SK-N-SH (cell line): ENCODE results near the gene PUDP. TPM values are rescaled to one million over a fixed set of nuclear protein-coding genes. Genes with fewer than 3 reads are reported as not detected.

Experiments
- CTCF ChIA-PET: fragments of 300-600, 350-600 bp; formaldehyde crosslinking; extraction: SDS; loops from one replicate; lab custom pipeline; 2021; lab: Yijun Ruan, JAX
- POLR2A ChIA-PET: fragments of 350-600 bp; sonication (Branson Sonifier 250); formaldehyde crosslinking; extraction: SDS; loops from one replicate; lab custom pipeline; 2020; ENCODE audit warnings: antibody characterized with exemption, inconsistent platforms; lab: Yijun Ruan, JAX
- DNase-seq: peaks from one replicate; pipeline ENCODE4 v3.0.0; 2012
- H2AFZ ChIP-seq: fragments of 200-600 bp; sonication (generic); 2 replicates; pipeline ENCODE4 v1.8.1; 2016; ENCODE audit warnings: antibody characterized with exemption, mild to moderate bottlenecking, low read depth
- H3F3A ChIP-seq: fragments of 200-600 bp; sonication (generic); replicated peaks from 2 replicates; pipeline ENCODE3; 2016; ENCODE audit warnings: antibody characterized with exemption, mild to moderate bottlenecking; ENCODE audit not compliant: insufficient read depth
- H3K27ac ChIP-seq, 2 experiments: fragments of 200-500 bp in 1 of 2; fragments of 200-600 bp in 1 of 2; sonication (Bioruptor generic) in 1 of 2; sonication (generic), shearing (Covaris generic) in 1 of 2; 2 replicates each; pipeline versions ENCODE4 v1.5.1 to v1.6.1; 2014 to 2016; ENCODE audit warnings: low read depth in 2 of 2, inconsistent platforms in 1 of 2, low read length in 1 of 2, mild to moderate bottlenecking in 1 of 2, mixed read lengths in 1 of 2
- H3K27me3 ChIP-seq: fragments of 200-600 bp; sonication (generic), shearing (Covaris generic); 2 replicates; pipeline ENCODE4 v1.6.1; 2016; ENCODE audit warnings: mixed run types; ENCODE audit not compliant: insufficient read depth
- H3K36me3 ChIP-seq, 2 experiments: fragments of 200-500 bp in 1 of 2; fragments of 200-600 bp in 1 of 2; sonication (Bioruptor generic) in 1 of 2; sonication (generic) in 1 of 2; replicated peaks in 1 of 2; 2 replicates each; pipeline versions ENCODE3 to v1.5.1; 2014 to 2016; ENCODE audit warnings: low read length in 1 of 2, mild to moderate bottlenecking in 1 of 2; ENCODE audit not compliant: insufficient read depth in 2 of 2, control insufficient read depth in 1 of 2
- H3K4me1 ChIP-seq, 2 experiments: fragments of 200-500 bp in 1 of 2; fragments of 200-600 bp in 1 of 2; sonication (Bioruptor generic) in 1 of 2; sonication (generic), shearing (Covaris generic) in 1 of 2; 2 replicates each; pipeline versions ENCODE4 v1.5.1 to v1.6.1; 2014 to 2016; ENCODE audit warnings: low read depth in 1 of 2, low read length in 1 of 2, mixed run types in 1 of 2; ENCODE audit not compliant: insufficient read depth in 2 of 2, control insufficient read depth in 1 of 2
- H3K4me2 ChIP-seq: fragments of 200-600 bp; sonication (generic), shearing (Covaris generic); 2 replicates; pipeline ENCODE4 v1.6.1; 2017; ENCODE audit warnings: mixed run types
- H3K4me3 ChIP-seq, 2 experiments: fragments of 200-500 bp in 1 of 2; fragments of 200-600 bp in 1 of 2; sonication (Bioruptor generic) in 1 of 2; sonication (generic), shearing (Covaris generic) in 1 of 2; 2 replicates each; pipeline versions ENCODE4 v1.5.1 to v1.8.1; 2014 to 2016; ENCODE audit warnings: low read depth in 2 of 2, inconsistent platforms in 1 of 2, low read length in 1 of 2, mild to moderate bottlenecking in 1 of 2, mixed read lengths in 1 of 2, moderate library complexity in 1 of 2
- H3K79me2 ChIP-seq: fragments of 200-600 bp; sonication (generic); 2 replicates; pipeline ENCODE4 v1.8.1; 2017; ENCODE audit warnings: mild to moderate bottlenecking; ENCODE audit not compliant: insufficient read depth
- H3K9ac ChIP-seq: fragments of 200-600 bp; sonication (generic); 2 replicates; pipeline ENCODE4 v1.6.1; 2017; ENCODE audit warnings: mixed run types
- H3K9me2 ChIP-seq: fragments of 200-600 bp; sonication (generic); 2 replicates; pipeline ENCODE4 v1.6.1; 2017; ENCODE audit warnings: mixed run types
- H3K9me3 ChIP-seq: fragments of 200-600 bp; sonication (generic); 2 replicates; pipeline ENCODE4 v1.6.1; 2017; ENCODE audit warnings: mixed run types, mild to moderate bottlenecking, moderate library complexity
- H4K20me1 ChIP-seq: fragments of 200-600 bp; sonication (generic); 2 replicates; pipeline ENCODE4 v1.6.1; 2017; ENCODE audit warnings: mild to moderate bottlenecking, mixed run types; ENCODE audit not compliant: insufficient read depth
- ELF1 ChIP-seq: IDR thresholded peaks from 2 replicates; pipeline ENCODE4 v1.4.0; 2012
- FOSL2 ChIP-seq: IDR thresholded peaks from 2 replicates; pipeline ENCODE4 v1.4.0; 2012; ENCODE audit warnings: low read depth, mild to moderate bottlenecking, moderate library complexity, borderline replicate concordance
- FOXJ3 ChIP-seq: sonication (generic); formaldehyde crosslinking; IDR thresholded peaks from 2 replicates; pipeline ENCODE4 v1.5.1; 2020; ENCODE audit warnings: mild to moderate bottlenecking, missing genetic modification reagents
- JUND ChIP-seq: IDR thresholded peaks from 2 replicates; pipeline ENCODE4 v1.4.0; 2012
- MXI1 ChIP-seq: IDR thresholded peaks from 2 replicates; pipeline ENCODE4 v1.6.1; 2012; ENCODE audit warnings: mild to moderate bottlenecking, low read depth, low read length, improper control_type of control experiment
- NFIC ChIP-seq: IDR thresholded peaks from 2 replicates; pipeline ENCODE4 v1.4.0; 2012; ENCODE audit warnings: borderline replicate concordance
- RAD21 ChIP-seq: IDR thresholded peaks from 2 replicates; pipeline ENCODE4 v1.6.1; 2012; ENCODE audit warnings: mild to moderate bottlenecking, low read length
- RCOR1 ChIP-seq: fragments of 150-350 bp; IDR thresholded peaks from 2 replicates; pipeline ENCODE4 v1.6.1; 2017; ENCODE audit warnings: antibody characterized with exemption, low read length
- RFX5 ChIP-seq: IDR thresholded peaks from 2 replicates; pipeline ENCODE4 v1.6.1; 2012; ENCODE audit warnings: mild to moderate bottlenecking, improper control_type of control experiment, low read length
- RXRA ChIP-seq: IDR thresholded peaks from 2 replicates; pipeline ENCODE4 v1.4.0; 2012; ENCODE audit warnings: low read depth, mild to moderate bottlenecking, borderline replicate concordance
- SMC3 ChIP-seq: IDR thresholded peaks from 2 replicates; pipeline ENCODE4 v1.6.1; 2012; ENCODE audit warnings: low read depth, low read length, improper control_type of control experiment
- TAF1 ChIP-seq: IDR thresholded peaks from 2 replicates; pipeline ENCODE4 v1.6.1; 2012; ENCODE audit warnings: low read depth, mild to moderate bottlenecking, low read length, moderate library complexity, borderline replicate concordance
- TCF12 ChIP-seq: IDR thresholded peaks from 2 replicates; pipeline ENCODE4 v1.4.0; 2012
- TEAD4 ChIP-seq: IDR thresholded peaks from 2 replicates; pipeline ENCODE4 v1.4.0; 2012; ENCODE audit warnings: mild to moderate bottlenecking, borderline replicate concordance; ENCODE audit not compliant: insufficient read depth
- YY1 ChIP-seq: IDR thresholded peaks from 2 replicates; pipeline ENCODE4 v1.4.0; 2012; ENCODE audit warnings: low read depth, mild to moderate bottlenecking
- WGBS: methylation state at CpG from one replicate; pipeline ENCODE4 v1.1.6; 2017; ENCODE audit warnings: low lambda C conversion rate; 5-methylcytosine and 5-hydroxymethylcytosine counted together
- polyA plus RNA-seq, 3 experiments: library from polyadenylated mRNA; depleted of rRNA; stranded (reverse); fragments of >200 nt; gene quantifications; 2 replicates each; pipeline ENCODE4 v1.2.3, GENCODE V29; 2012
- TF ChIP-seq, protein P1 (sequence below): IDR thresholded peaks from 2 replicates; pipeline ENCODE4 v1.4.0; 2012; ENCODE audit warnings: low read depth
- TF ChIP-seq, protein P2 (sequence below): fragments of 150-350 bp; IDR thresholded peaks from 2 replicates; pipeline ENCODE4 v1.6.1; 2017; ENCODE audit warnings: antibody characterized with exemption, low read length, low read depth, borderline replicate concordance
- TF ChIP-seq, protein P3 (sequence below): fragments of 200-600 bp; sonication (generic); IDR thresholded peaks from 2 replicates; pipeline ENCODE4 v1.6.1; 2017; ENCODE audit warnings: antibody characterized with exemption, mild to moderate bottlenecking, moderate library complexity
- TF ChIP-seq, protein P4 (sequence below): fragments of 150-350 bp; IDR thresholded peaks from 2 replicates; pipeline ENCODE4 v1.6.1; 2016; ENCODE audit warnings: mild to moderate bottlenecking, low read depth, low read length
- TF ChIP-seq, protein P5 (sequence below): IDR thresholded peaks from 2 replicates; pipeline ENCODE4 v1.4.0; 2012; ENCODE audit warnings: low read depth, borderline replicate concordance

PUDP gene
- polyA plus RNA-seq, 1 of the 3 experiments (the other 2 are of a cell fraction) = 23.0 TPM

DNA sequence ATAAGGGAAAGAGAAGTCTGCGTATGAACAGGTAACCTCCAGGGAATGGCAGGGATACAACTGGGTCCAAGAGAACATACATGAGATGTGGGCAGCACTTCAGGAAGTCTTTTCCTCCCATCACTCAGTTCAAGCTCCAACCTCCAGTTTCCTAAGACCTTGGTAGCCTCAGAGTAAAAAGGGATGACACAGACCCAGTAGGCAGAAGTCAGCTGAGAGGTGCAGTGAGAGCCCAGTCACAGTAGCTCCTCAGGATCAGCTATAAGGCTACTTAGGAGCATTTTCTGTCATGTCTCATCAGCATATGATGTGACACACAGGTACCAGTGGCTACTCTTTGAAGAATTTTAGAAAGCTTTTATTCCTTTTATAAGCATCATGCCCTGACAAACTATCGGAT is 13.0 kb downstream of the PUDP start:
- ChIA-PET CTCF (interaction anchor here (0.5 to 1.6 kb wide), 2 partner anchors 11 to 206 kb away, joined by 3 read pairs; no protein-coding TSS in a partner anchor), POLR2A (no interaction called here)
- no peak for TF ChIP-seq RCOR1
- no peak for TF ChIP-seq NFIC
- TF ChIP-seq, protein P1, sequence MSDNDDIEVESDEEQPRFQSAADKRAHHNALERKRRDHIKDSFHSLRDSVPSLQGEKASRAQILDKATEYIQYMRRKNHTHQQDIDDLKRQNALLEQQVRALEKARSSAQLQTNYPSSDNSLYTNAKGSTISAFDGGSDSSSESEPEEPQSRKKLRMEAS = no peak
- no peak for TF ChIP-seq JUND
- no peak for TF ChIP-seq MXI1
- TF ChIP-seq TEAD4 = no peak
- TF ChIP-seq RAD21 = no peak
- TF ChIP-seq, protein P2, sequence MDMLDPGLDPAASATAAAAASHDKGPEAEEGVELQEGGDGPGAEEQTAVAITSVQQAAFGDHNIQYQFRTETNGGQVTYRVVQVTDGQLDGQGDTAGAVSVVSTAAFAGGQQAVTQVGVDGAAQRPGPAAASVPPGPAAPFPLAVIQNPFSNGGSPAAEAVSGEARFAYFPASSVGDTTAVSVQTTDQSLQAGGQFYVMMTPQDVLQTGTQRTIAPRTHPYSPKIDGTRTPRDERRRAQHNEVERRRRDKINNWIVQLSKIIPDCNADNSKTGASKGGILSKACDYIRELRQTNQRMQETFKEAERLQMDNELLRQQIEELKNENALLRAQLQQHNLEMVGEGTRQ = no peak
- TF ChIP-seq, protein P3, sequence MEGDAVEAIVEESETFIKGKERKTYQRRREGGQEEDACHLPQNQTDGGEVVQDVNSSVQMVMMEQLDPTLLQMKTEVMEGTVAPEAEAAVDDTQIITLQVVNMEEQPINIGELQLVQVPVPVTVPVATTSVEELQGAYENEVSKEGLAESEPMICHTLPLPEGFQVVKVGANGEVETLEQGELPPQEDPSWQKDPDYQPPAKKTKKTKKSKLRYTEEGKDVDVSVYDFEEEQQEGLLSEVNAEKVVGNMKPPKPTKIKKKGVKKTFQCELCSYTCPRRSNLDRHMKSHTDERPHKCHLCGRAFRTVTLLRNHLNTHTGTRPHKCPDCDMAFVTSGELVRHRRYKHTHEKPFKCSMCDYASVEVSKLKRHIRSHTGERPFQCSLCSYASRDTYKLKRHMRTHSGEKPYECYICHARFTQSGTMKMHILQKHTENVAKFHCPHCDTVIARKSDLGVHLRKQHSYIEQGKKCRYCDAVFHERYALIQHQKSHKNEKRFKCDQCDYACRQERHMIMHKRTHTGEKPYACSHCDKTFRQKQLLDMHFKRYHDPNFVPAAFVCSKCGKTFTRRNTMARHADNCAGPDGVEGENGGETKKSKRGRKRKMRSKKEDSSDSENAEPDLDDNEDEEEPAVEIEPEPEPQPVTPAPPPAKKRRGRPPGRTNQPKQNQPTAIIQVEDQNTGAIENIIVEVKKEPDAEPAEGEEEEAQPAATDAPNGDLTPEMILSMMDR = no peak
- no peak for TF ChIP-seq ELF1
- no peak for TF ChIP-seq RXRA
- no peak for TF ChIP-seq FOXJ3
- TF ChIP-seq, protein P4, sequence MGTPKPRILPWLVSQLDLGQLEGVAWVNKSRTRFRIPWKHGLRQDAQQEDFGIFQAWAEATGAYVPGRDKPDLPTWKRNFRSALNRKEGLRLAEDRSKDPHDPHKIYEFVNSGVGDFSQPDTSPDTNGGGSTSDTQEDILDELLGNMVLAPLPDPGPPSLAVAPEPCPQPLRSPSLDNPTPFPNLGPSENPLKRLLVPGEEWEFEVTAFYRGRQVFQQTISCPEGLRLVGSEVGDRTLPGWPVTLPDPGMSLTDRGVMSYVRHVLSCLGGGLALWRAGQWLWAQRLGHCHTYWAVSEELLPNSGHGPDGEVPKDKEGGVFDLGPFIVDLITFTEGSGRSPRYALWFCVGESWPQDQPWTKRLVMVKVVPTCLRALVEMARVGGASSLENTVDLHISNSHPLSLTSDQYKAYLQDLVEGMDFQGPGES = no peak
- no peak for TF ChIP-seq TCF12
- no peak for TF ChIP-seq YY1
- no peak for TF ChIP-seq TAF1
- no peak for TF ChIP-seq RFX5
- no peak for TF ChIP-seq SMC3
- TF ChIP-seq FOSL2 = no peak
- TF ChIP-seq, protein P5, sequence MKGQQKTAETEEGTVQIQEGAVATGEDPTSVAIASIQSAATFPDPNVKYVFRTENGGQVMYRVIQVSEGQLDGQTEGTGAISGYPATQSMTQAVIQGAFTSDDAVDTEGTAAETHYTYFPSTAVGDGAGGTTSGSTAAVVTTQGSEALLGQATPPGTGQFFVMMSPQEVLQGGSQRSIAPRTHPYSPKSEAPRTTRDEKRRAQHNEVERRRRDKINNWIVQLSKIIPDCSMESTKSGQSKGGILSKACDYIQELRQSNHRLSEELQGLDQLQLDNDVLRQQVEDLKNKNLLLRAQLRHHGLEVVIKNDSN = no peak
- H3K9me3 ChIP-seq = no peaks in the 10 kb centered on the region
- no peaks in the 10 kb centered on the region for H3K27me3 ChIP-seq
- H3K79me2 ChIP-seq = peaks cover 68% of the 10 kb centered on the region
- H2AFZ ChIP-seq = no peak overlapping the region
- peaks cover 26% of the 10 kb centered on the region for H4K20me1 ChIP-seq
- no peak overlapping the region for H3K9ac ChIP-seq
- 92% methylated on average over 2 of the region's 2 CpGs for WGBS
- no peak for DNase-seq
- no peak overlapping the region for H3K4me2 ChIP-seq
- H3K27ac ChIP-seq = no peak overlapping the region
- peaks cover 0 to 2% of the 10 kb centered on the region in 2 experiments for H3K36me3 ChIP-seq
- H3F3A ChIP-seq = peaks cover 9% of the 10 kb centered on the region
- no peaks in the 10 kb centered on the region for H3K9me2 ChIP-seq
- H3K4me1 ChIP-seq = peaks cover 4 to 26% of the 10 kb centered on the region in 2 experiments; a peak in 2 of 4 replicates
- no peak overlapping the region for H3K4me3 ChIP-seq
